ENCODE results near the gene ARCN1. TPM values are rescaled to one million over a fixed set of nuclear protein-coding genes. Genes with fewer than 3 reads are reported as not detected.

Gene ARCN1
- total and polyA plus RNA-seq, 2 of the 4 experiments (the other 2 are of a cell fraction): 148 to 212 TPM

GRCh38 chr11:118565051-118565450, 7.2 kb upstream of the ARCN1 start:
- no peak for TF ChIP-seq SMC3 (IDR thresholded peaks at IDR 0.05; ENCODE audit: low read depth, low read length)
- TF ChIP-seq POLR2A (IDR thresholded peaks at IDR 0.05; ENCODE audit: low read depth, low read length): no peak
- TF ChIP-seq NFE2L2 (IDR thresholded peaks at IDR 0.05; ENCODE audit: low read depth, low read length): no peak
- no peak for TF ChIP-seq ELK1 (IDR thresholded peaks at IDR 0.05; ENCODE audit: borderline replicate concordance, low read depth, low read length)
- TF ChIP-seq RAD21 (IDR thresholded peaks at IDR 0.05; ENCODE audit: low read length): no peak
- no peak for TF ChIP-seq USF2 (IDR thresholded peaks at IDR 0.05; ENCODE audit: low read depth, low read length)
- TF ChIP-seq CHD1 (IDR thresholded peaks at IDR 0.05; ENCODE audit: low read depth, low read length): no peak
- no peak for TF ChIP-seq MXI1 (IDR thresholded peaks at IDR 0.05; ENCODE audit: borderline replicate concordance, low read depth, low read length)
- TF ChIP-seq CEBPB (IDR thresholded peaks at IDR 0.05; ENCODE audit: low read depth, low read length): no peak
- no peak for TF ChIP-seq MAFK (IDR thresholded peaks at IDR 0.05; ENCODE audit: low read depth, low read length)
- TF ChIP-seq CTCF (conservative IDR thresholded peaks at IDR 0.05; ENCODE audit: low read depth, low read length): no peak
- no peak for TF ChIP-seq FOS (IDR thresholded peaks at IDR 0.05; ENCODE audit: low read depth, low read length)
- TF ChIP-seq RCOR1 (IDR thresholded peaks at IDR 0.05; ENCODE audit: insufficient replicate concordance, low read length): no peak
- no peak for TF ChIP-seq BHLHE40 (IDR thresholded peaks at IDR 0.05; ENCODE audit: low read depth, low read length)
- TF ChIP-seq MAZ (IDR thresholded peaks at IDR 0.05; ENCODE audit: borderline replicate concordance, low read depth, low read length): no peak
- Histone ChIP-seq H3K27ac (ENCODE audit: insufficient read depth, low read length) (no peak overlapping the region), H2AK5ac (ENCODE audit: low read depth, low read length) (peak overlapping the region; percentile 3; the same call in 1 of the 2 replicates), H2AK9ac (replicated peaks; ENCODE audit: low read depth, low read length, poor library complexity) (peak overlapping the region; percentile 25), H3K9ac (ENCODE audit: low read depth, low read length) (peak overlapping the region; percentile 32; the same call in 1 of the 2 replicates), H3K4me3 (ENCODE audit: insufficient read depth, low read depth, low read length) (no peak overlapping the region), H2AFZ (replicated peaks; ENCODE audit: low read length, poor library complexity) (peak overlapping the region; percentile 26), H3K4ac (ENCODE audit: low read depth, low read length) (0 out of 2 replicates have a peak overlapping the region, but pooled peaks have one; percentile 30), H4K91ac (ENCODE audit: insufficient read depth, low read depth, low read length) (no peak overlapping the region), H2BK20ac (ENCODE audit: low read depth, low read length) (no peak overlapping the region), H3K4me2 (ENCODE audit: low read depth, low read length) (peak overlapping the region; percentile 69), H3K14ac (replicated peaks; ENCODE audit: low read depth, low read length) (0 out of 2 replicates have a peak overlapping the region, but pooled peaks have one; percentile 39), H2BK15ac (ENCODE audit: low read depth, low read length) (no peak overlapping the region), H3K36me3 (ENCODE audit: control insufficient read depth, insufficient read depth, low read length) (no peaks in the 10 kb centered on the region; the same call in 1 of the 2 replicates), H2BK5ac (ENCODE audit: low read depth, low read length, poor library complexity, severe bottlenecking) (no peak overlapping the region), H3K18ac (ENCODE audit: low read depth, low read length) (no peak overlapping the region), H3K9me3 (ENCODE audit: control insufficient read depth, insufficient read depth, low read length) (no peaks in the 10 kb centered on the region), H2BK120ac (ENCODE audit: low read depth, low read length) (no peak overlapping the region), H4K5ac (ENCODE audit: low read depth, low read length) (no peak overlapping the region), H3K27me3 (ENCODE audit: control insufficient read depth, insufficient read depth, low read length) (no peaks in the 10 kb centered on the region), H3K4me1 (ENCODE audit: control insufficient read depth, insufficient read depth, low read length) (peaks cover 2% of the 10 kb centered on the region; the same call in 1 of the 2 replicates), H3K23ac (ENCODE audit: low read depth, low read length) (no peak overlapping the region), H4K20me1 (ENCODE audit: insufficient read depth, low read length) (no peaks in the 10 kb centered on the region), H4K8ac (ENCODE audit: low read depth in 2 of 2, low read length in 2 of 2) (peak overlapping the region; percentile 72 to 74; a peak in 2 of 4 replicates), H3K79me1 (ENCODE audit: low read depth in 1 of 2, low read length in 2 of 2) (peaks cover 12 to 15% of the 10 kb centered on the region in 2 experiments), H3K9me1 (ENCODE audit: insufficient read depth, low read length) (peaks cover 10% of the 10 kb centered on the region), H3K56ac (ENCODE audit: extremely low read depth, insufficient read depth, low read length) (no peak overlapping the region)
- intact Hi-C loops (cut with micrococcal nuclease): loop anchor here (5.0 kb wide), 3 partner anchors 368 to 1793 kb away; partner anchors contain the start of gene BUD13
- POLR2A ChIA-PET (ENCODE audit: unreplicated experiment): no interaction called here
- BruUV-seq (replicated peaks): no TSS peak
- DNase-seq (no peak), ATAC-seq (ENCODE audit: low read depth) (no peak)
- in situ Hi-C loops (cut with MboI; ENCODE audit: low sequenced_read_pairs): no loop called here
- CTCF ChIA-PET: no interaction called here
- dilution Hi-C loops (cut with HindIII; ENCODE audit: low sequenced_read_pairs, unreplicated experiment): no loop called here
- WGBS, 2 experiments (ENCODE audit: extremely low coverage in 2 of 2, insufficient read length in 1 of 2): 13% methylated on average over 1 of the region's 5 CpGs; no CpG with 5 or more reads in 1 of the 2 experiments

All from IMR-90 (cell line).